HG02852 (cell line): ENCODE results near the gene PRODH2.
"Not testable (repeated sequence)": the region's sequence is repeated elsewhere in the genome, so short reads cannot be mapped to it uniquely, and the experiment has no call there.

Source experiments
- ATAC-seq: cut with Tn5 transposase; IDR thresholded peaks from one replicate; pipeline ENCODE4 v1.9.1; 2021; ENCODE audit warnings: mild to moderate bottlenecking, moderate library complexity; ENCODE audit not compliant: unreplicated experiment

PRODH2 gene

DNA sequence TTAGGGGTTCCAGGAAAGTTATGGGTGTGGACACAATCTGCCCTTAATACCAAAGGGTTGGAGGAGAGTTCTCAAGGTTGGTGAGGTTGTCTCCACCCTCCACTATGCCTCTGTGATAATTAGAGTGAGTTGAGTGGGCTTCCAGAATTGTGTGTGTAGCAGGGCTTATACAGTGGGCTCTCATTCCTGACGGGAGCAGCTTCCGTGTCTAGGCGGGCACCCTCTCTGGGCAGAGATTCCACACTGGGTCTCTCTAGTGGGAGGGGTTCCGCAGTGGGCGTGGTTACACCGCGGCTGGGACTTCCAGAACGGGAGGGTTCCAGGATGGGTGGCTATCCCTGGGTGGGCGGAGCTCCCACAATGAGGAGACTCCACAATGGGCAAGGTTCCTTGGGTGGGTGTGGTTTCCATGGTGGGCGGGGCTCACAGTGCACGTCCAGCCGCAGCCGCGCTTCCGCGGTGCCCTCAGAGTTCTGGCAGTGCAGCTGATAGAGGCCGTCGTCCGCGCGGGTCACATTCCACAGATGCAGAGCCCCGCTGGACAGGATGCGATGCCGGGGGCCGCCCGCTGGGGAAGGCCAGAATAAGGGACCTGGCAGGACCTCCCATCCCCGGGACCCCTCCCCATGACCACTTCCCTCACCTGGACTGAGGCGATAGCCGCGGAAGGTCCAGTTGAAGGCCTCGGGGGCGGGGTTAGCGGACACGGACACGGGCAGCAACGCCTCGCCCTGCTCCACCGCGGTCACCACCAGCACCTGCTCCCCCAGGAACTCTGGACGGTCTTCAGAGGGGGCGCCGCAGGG, 31.2 kb upstream of the PRODH2 start:
- no peak for ATAC-seq

GRCh38 chr19:35842666-35843272, 30.1 kb upstream of the PRODH2 start:
- no peak for ATAC-seq

GRCh38 chr19:35841961-35842595, 29.4 kb upstream of the PRODH2 start:
- ATAC-seq = no peak

GRCh38 chr19:35836096-35836495, 23.5 kb upstream of the PRODH2 start:
- ATAC-seq = not testable (repeated sequence)

- no peak for ATAC-seq
Measured at GRCh38 chr19:35833972-35834371, 21.3 kb upstream of the PRODH2 start.

DNA sequence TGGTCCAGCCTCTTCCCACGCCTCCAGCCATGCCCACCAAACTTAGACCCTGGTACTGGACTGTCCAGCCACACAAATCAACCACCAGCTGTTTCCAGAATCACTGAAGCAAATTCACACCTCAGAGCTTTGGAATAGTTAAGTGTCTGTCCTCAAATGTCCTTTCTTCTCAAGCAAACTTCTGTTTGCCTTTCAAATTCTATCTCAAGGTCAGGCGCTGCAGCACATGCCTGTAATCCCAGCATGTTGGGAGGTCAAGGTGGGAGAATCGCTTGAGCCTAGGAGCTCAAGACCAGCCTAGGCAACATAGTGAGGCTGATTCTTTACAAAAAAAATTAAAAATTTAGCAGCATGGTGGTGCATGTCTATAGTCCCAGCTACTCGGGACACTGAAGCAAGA, 19.4 kb upstream of the PRODH2 start:
- no peak for ATAC-seq

- no peak for ATAC-seq
Measured at GRCh38 chr19:35830986-35831385, 18.3 kb upstream of the PRODH2 start.

GRCh38 chr19:35828692-35829301, 16.2 kb upstream of the PRODH2 start:
- ATAC-seq = no peak

DNA sequence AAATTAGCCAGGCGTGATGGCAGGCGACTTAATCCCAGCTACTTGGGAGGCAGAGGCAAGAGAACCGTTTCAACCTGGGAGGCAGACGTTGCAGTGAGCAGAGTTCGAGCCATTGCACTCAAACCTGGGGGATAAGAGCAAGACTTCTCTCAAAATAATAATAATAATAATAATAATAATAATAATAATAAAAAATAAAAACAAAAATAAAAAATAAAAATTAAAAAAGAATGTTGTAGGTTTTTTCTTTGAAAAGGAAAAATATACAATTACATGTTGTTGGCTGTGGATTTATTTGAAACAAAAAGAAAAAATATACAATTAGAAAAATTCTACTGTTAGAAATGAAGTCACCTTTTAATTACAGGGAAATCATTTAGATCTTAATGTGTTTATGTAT, 11.5 kb upstream of the PRODH2 start:
- ATAC-seq = no peak

DNA sequence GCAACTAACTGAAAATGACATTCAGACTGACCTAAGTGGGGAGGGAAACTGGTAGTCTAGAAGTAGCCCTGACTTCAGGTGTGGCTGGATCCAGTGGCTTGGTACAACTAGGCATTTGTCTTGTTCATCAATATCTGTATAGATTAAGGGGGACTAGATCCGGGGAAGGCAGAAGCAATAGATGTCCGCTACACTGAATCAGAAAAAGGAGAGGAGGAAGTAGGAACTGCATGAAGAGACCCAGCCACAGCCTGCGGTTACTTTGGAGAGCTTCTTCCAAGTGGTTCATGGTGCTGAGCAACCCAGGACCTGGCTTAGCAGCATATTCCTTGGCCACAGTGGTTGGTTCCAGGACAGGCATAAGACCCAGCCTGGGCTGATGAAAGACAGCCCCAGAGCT, 9.9 kb upstream of the PRODH2 start:
- no peak for ATAC-seq

- ATAC-seq = no peak
Measured at GRCh38 chr19:35818445-35818844, 5.8 kb upstream of the PRODH2 start.

GRCh38 chr19:35816846-35817245, 4.2 kb upstream of the PRODH2 start:
- no peak for ATAC-seq

- no peak for ATAC-seq
Measured at GRCh38 chr19:35816262-35816661, 3.6 kb upstream of the PRODH2 start.

DNA sequence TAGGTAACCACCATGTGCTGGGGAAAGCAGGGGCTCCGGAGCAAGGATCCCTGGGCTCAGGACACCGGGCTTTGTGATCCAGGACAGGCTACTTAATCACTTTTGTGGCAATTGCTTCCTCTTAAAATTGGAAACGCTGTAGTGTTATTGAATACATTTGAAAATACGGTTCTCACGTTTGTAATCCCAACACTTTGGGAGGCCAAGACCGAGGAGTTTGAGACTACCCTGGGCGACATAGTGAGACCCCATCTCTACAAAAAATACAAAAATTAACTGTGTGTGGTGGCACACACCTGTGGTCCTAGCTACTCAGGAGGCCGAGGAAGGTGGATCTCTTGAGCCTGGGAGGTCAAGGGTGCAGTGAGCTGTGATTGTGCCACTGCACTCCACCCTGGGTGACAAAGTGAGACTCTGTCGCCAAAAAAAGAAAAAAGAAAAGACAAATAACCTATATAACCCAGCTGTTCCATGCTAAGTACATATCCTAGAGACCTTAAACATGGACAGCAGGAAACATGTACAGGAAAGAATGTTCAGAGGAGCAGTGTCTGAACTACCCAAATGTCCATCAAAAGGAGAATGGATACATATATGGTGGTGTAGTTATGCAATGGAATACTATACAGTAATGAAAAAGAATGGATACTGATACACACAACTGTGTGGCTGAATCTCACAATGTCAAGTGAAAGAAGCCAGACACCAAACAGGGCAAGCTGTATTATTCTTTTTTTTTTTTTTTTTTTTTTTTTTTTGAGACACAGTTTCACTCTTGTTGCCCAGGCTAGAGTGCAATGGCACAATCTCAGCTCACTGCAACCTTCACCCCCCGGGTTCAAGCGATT, 622 bp upstream of the PRODH2 start:
- no peak for ATAC-seq

DNA sequence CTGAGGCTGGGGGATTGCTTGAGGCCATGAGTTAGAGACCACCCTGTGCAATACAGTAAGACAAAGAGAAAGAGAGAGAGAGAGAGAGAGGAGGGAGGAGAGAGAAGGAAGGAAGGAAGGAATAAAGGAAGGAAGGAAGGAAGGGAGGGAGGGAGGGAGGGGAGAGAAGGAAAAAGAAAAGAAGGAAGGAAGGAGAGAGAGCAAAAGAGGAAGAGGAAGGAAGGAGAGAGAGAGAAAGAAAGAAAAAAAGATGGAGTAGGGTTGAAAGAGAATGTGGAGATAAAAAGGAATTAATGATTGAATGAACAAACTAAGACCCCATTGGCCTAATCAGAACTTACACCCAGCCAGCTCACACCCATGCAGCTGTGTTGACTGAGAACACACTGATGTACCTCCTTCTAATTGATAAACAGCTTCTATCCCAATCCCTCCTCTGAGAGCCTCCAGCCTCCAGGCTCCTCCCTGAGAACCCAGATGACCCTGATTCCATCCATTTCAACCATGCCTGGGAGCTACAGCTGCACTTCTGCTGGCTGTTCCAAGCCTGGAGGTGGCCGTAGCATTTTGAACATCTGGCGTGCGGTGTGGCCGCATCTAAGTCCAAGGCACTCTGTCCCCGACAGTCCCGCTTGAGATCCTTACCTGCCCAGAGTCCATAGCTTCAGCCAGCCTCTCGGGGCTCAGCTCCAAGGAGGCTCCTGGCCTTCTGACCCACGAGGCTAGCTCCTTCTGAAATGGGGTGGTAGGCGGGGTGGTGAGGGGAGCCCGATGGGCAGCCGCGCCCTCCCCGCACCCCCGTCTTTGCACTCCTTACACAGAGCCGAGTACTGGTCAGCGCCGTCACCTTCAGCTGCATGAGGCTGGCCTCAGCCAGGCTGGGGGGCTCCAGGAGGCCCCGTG, 1.1 kb downstream of the PRODH2 start:
- ATAC-seq = no peak

DNA sequence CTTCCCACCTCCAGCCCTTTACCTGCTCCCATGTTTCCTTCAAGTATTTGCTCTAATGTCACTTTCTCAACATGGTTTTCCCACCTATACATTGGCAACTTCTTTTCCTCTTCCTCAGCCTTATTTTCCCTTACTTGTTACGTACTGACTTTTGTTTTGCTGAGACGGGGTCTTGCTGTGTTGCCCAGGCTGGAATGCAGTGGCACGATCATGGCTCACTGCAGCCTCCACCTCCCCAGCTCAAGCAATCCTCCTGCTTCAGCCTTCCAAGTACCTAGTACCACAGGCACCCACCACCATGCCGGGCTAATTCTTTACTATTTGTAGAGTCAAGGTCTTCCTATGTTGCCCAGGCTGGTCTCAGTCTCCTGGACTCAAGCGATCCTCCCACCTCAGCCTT, 5.0 kb downstream of the PRODH2 start:
- ATAC-seq = no peak

DNA sequence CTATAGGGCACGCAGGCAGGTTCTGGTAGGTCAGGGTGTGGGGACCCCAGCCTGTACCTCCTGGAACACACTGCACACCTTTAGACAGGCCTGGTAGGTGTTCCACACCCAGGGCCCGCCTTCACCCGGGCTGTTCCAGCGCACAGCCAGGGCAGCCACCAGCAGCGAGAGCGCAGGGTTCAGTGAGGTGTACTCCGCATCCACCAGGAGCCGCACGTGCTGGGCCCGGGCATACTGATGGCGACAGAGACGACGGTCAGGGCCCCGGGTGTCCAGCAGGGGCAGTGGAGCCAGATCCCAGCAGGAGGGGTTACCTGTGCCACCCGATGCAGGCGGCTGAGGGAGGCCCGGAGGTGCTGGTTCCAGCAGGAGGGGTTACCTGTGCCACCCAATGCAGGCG, 6.0 kb downstream of the PRODH2 start:
- ATAC-seq = no peak

DNA sequence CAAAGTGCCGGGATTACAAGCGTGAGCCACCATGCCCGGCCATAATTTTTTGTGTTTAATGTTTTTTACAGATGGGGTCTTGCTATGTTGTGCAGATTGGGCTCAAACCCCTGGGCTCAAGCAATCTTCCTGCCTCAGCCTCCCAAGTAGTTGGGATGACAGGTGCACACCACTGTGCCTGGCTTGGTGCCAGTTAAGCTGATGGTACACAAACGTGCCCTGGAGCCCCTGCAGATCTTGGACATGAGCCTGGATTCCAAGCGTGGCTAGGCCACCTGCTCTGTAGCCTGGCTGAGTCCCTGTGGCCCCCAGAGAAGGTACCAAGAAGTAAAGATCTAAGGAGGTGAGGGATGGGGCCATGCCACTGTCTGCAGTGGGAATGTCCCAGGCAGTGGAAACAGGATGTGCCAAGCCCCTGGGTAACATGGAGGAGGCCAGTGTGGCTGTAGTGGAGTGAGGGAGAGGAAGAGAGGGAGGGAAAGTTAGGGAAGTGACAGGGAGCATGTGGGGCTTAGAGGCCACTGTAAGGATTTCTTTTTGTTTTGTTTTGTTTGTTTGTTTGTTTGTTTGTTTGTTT, 7.0 kb downstream of the PRODH2 start:
- ATAC-seq = no peak

DNA sequence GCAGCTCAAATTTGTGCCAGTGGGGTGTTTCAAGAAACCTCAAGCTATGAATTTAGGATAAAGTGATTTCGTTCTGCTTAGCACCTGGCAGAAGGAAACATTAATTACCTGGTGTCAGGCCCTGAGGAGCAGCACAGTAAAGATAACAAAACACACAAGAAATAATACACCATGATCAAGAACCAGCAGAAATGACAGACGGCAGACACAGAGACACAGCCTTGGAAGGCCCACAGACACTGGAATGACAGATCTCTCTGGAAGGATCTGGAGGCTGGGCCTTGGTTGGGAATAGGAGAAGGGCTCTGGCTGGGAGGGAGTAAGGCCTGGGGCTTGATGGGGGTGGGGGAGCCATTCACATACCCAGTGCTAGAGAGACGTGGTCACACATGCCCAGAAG, 10.8 kb downstream of the PRODH2 start:
- ATAC-seq = no peak

- ATAC-seq = no peak
Measured at GRCh38 chr19:35797663-35798062, 15.0 kb downstream of the PRODH2 start.
